D341Med (cell line): Measurements from ENCODE around the gene SMIM5.
"Not testable (repeated sequence)": the region's sequence is repeated elsewhere in the genome, so short reads cannot be mapped to it uniquely, and the experiment has no call there.

Experiments used
- DNase-seq: peaks from one replicate; pipeline ENCODE4 v3.0.0; 2012; ENCODE audit warnings: low spot score

SMIM5 gene, protein sequence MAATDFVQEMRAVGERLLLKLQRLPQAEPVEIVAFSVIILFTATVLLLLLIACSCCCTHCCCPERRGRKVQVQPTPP

DNA sequence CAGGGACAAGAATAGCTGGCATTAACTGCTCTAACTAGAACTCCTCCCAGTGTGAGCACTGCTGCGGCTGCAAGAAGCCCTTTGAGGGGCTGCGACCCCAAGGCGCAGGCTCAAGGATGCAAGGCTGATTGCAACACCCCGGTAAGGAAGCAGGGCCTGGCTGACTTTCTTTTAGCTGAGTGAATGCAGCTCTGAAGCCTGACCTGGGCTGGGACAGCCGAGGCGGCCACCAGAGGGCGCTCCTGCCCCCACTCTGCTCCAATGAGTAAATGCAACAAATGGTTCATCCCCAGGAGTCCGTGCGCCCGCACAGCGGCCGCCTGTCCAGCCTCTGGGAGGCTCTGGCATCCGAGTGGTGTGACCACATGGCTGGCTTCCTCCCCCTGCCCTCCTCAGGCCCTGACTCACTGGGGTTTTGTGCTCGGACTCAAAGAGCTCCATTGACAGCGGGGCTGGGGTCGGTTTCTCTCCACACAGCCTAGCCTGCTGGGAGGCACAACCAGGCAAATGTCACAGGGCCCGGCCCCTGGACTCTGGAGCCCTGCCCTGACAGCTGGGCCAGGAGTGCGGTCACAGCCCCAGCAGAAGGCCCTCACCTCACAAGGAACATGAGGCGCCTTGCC is at the start of gene SMIM5:
Gene SMIM5 (plus strand): TSS at position 572 of the 623 bp plus-strand sequence. CDS start 6,768 bp downstream, outside the sequence.
- peak; percentile 96 for DNase-seq

DNA sequence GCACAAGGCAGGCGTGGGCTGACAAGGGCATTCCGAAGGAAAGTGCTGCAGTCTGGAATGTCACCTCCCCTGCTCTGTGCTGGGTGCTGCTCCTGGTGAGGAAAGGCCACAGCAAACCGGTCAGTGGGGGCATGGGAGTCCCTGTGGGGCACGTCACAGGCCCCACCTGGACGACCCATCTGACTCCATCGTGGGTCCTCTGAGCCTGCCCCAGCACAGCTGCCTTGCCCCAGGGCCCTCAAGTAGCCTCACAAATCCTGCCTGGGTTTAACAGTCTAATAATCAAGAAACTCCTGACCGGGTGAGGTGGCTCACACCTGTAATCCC is 48.4 kb upstream of the SMIM5 start:
- no peak for DNase-seq

DNA sequence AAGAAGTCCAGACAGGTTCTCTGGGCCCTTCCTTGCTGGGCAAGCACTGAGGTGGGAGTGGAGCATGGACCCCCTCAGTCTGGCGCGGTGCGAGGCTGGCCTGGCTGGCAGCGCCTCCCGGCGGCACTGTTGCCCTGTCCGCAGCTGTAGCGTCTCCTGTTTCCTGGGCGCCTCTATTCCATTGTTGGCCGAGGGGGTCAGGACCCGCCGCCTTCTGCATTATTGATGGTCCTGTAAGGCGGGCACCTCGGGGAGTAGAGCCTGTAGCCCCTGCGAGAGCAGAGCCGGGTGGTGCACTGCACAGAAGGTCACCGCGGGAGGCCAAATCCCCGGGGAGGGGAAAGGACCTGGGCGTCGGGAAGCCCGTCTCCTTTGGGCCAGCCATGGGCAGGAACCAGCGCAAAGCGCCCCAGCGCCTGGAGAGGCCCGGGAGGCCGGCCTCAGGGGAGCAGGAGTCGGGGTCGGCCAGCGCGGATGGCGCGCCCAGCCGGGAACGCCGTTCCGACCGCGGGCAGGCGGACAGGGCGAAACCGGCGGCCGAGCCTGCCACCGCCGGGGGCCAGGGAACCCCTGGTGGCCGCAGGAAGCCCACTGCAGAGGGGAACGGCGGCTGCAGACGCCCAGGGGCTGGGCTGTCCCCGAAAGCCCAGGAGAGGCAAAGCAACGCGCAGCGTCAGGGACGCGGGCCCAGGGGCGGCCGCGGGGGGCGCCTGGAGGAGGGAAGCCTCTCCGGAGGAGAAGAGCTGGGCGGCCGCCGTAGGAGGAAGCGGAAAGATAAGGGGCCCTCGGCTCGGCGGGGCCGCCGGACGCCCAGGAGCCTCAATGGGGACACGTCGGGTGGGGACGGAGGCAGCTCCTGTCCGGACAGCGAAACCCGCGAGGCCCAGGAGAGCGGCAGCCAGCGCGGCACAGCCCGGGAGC is 45.3 kb upstream of the SMIM5 start, which contains the start of gene MYO15B:
Gene MYO15B (plus strand): TSS at position 126 of the 921 bp plus-strand sequence. CDS start 258 bp downstream, at position 384.
- DNase-seq = no peak

DNA sequence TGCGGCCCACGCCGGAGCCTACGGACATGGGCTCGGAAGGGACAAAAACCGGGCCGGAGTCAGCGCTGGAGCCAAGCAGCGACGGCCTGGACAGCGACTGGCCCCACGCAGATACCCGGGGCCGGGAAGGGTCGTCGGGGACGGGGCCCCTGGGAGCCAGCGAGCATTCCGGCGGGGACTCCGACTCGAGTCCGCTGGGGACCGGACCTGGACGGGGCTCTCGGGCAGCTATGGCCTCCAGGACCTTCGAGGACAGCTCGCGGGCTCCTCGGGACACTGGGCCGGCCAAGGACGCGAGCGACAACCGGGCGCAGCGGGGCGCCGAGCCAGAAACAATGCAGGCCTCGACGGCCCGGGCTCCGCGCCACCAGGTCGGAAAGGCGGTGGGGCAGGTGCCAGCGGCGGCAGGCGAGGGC is 44.6 kb upstream of the SMIM5 start:
- DNase-seq = no peak

DNA sequence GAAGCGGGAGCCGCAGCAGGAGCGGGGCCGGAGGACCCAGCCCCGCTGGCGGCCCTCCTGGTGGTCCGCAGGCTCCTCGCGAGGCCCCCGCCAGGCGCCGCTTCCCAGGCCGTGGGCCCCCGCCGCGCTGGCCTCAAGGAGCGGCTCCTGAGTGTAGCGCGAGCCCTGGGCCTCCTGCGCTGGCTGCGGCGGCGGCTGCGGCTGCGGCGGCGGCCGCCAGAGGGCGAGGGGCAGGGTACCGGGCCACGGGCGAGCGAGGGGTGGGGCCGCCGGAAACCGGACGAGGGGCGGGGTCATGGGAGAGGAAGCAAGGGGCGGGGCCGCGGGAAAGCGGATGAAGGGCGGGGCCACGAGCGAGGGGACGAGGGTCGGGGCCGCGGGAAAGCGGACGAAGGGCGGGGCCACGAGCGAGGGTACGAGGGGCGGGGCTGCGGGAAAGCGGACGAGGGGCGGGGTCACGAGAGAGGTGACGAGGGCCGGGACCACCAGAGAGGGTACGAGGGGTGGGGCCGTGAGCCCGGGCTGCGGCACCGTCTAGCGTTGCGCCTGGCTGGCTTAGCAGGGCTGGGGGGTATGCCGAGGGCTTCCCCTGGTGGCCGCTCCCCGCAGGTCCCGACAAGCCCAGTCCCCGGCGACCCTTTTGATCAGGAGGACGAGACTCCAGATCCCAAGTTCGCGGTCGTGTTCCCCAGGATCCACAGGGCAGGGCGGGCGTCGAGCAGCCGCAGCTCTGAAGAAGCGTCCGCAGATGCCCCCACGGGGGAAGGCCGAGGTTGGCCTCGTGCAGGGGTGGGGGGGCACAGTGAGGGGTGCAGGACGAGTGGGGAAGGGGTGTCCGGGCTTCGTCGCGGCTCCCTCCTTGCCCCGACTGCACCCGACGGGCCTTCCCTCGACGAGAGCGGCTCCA is 44.0 kb upstream of the SMIM5 start:
- peak; percentile 100 for DNase-seq

DNA sequence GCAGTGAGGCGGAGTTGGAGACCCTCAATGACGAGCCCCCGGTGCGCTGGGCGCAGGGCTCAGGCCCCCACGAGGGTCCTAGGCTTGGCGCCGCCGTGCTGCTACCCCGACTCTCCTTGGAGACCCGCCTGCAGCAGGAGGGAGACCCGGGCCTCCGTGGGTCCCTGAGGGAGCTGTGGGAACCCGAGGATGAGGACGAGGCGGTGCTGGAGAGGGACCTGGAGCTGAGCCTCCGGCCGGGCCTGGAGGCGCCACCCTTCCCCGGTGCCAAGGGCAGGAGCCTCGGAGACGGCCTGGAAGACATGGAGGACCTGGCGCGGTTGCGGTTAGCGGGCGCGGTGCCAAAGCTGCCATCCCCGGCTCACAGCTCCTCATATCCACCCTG is 43.3 kb upstream of the SMIM5 start:
- no peak for DNase-seq

DNA sequence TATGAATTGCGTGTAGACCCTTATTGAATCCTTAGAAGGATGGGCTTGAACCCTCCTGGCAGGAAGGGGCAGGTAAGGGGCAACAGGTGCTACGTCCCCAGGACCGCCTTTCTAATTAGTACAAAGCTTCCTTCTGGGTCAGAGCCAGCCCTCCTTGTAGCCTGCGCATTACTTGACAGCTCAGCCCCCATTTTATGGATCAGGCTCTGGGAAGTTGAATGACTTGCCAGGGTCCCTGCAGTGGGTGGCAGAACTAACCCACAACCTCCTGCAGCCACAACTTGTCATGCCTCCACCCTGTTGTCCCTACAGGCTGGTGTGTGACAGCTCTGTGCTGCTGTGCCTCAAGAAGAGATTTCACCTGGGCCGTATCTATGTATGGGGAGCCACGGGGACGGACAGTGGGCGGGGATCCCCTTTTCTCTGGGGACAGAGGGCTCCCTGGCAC is 42.9 kb upstream of the SMIM5 start:
- no peak for DNase-seq

DNA sequence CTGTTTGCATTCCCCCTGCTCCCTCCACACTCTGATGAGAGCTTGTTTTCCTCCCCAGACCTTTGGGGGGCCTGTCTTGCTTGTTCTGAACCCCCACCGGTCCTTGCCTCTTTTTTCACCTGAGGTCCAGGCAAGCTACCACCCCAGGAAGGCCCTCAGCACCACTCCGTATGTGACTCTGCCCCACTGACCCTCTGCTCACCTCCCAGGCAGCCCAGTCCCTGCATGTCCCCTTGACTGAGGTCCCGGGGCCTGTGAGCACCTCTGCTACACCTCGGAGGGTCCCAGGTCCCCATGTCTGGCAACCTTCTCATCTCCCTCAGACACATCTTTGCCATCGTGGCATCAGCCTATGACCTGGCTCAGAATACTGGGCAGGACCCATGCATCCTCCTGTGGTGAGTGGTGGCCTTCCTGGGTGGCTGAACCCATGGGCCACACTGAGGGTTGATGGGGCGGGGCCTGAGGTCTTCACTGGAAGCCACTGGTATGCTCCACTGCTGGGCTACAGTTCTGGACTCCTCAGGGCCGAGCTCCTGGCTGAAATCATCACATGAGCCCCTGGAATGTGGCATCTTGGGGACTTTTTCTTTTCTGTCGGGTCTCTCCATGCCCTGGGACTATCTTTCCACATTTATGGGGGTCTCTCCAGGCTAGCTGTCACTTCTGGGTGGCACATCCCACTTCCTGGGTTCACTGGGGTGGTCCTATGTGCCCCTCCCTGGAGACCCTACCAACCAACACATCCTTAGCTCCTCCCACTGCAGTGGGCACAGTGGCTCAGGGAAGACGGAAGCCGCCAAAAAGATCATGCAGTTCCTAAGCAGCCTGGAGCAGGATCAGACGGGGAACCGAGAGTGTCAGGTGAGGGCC is 42.1 kb upstream of the SMIM5 start:
- no peak for DNase-seq

DNA sequence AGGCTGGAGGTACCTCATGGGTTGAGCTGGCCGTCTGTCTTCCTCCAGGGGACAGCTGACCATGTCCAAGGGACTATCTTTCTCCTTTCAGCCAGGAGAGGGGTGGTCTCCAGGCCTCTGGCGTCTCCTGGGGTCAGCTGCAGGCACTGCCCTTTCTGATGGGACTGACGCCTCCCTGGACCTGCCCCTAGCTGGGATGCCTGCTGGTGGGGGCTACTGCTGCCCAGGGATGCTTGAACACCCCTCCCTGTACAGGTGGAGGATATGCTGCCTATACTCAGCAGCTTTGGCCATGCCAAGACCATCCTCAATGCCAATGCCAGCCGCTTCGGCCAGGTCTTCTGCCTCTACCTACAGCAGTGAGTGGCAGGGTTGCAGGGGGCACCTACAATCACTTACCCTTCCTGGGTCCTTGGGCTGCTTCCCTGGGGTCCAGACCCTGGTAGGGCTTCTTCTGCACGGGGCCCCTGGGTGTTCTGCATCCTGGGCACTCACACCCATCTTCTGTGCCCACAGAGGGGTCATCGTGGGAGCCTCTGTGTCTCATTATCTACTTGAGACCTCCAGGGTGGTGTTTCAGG is 41.4 kb upstream of the SMIM5 start:
- DNase-seq = no peak

DNA sequence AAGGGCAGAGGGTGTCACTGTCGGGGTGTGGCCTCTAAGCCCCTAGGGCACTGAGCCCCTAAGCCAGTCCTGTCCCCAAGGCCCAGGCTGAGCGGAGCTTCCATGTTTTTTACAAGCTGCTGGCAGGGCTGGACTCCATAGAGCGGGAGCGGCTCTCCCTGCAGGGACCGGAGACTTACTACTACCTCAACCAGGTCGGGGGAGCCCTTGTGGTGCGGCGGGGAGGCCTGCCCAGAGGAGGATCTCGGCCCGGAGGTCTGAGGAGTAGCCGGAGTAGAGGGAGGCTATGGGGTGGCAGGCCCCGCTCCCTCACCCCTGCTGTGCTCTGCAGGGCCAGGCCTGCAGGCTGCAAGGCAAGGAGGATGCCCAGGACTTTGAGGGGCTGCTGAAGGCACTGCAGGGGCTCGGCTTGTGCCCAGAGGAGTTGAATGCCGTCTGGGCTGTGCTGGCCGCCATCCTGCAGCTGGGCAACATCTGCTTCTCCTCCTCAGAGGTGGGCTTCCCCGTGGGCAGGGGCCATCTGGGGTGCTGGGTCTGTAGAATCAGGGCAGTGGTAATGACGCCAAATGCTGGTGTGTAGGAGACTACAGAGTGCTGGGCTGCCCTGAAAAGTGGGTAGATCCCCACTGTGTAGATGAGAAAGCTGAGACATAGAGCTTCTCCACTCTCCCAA is 40.8 kb upstream of the SMIM5 start:
- no peak for DNase-seq

DNA sequence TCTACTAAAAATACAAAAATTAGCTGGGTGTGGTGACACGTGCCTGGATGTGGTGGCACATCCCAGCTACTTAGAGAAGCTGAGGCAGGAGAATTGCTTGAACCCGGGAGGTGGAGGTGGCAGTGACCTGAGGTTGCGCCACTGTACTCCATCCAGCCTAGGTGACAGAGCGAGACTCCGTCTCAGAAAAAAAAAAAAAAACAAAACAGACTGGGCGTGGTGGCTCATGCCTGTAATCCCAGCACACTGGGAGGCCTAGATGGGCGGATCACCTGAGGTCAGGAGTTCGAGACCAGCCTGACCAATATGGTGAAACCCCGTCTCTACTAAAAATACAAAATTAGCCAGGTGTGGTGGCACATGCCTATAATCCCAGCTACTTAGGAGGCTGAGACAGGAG is 39.8 kb upstream of the SMIM5 start:
- DNase-seq = not testable (repeated sequence)

DNA sequence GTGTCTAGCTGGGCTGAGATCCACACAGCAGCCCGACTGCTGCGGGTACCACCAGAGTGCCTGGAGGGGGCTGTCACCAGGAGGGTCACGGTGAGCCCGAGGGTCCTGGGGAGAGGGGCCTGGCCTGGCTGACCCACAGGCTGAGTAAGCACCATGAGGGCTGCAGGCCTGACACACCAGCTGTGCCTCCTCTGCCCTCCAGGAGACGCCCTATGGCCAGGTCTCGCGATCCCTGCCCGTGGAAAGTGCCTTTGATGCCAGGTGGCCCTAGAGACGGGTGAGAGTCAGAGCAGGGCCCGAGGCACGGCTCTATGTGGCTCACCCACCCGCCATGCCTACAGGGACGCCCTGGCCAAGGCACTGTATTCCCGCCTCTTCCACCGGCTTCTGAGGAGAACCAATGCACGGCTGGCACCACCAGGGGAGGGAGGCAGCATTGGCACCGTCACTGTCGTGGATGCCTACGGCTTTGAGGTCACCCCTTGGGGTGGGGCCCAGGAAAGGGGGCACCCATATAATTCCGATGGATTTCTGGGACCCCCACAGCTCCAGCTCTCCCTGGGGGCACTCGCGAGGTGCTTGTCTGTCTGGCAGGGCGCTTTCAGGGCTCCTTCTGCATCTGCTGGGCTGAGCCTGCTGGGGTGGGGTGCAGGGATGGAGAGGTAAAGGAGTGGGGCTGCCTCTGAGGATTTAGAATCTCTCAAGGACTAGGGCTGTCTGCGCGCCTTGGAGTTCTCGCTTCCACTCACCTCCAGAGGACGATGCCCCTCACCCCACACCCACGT is 38.5 kb upstream of the SMIM5 start:
- no peak for DNase-seq

DNA sequence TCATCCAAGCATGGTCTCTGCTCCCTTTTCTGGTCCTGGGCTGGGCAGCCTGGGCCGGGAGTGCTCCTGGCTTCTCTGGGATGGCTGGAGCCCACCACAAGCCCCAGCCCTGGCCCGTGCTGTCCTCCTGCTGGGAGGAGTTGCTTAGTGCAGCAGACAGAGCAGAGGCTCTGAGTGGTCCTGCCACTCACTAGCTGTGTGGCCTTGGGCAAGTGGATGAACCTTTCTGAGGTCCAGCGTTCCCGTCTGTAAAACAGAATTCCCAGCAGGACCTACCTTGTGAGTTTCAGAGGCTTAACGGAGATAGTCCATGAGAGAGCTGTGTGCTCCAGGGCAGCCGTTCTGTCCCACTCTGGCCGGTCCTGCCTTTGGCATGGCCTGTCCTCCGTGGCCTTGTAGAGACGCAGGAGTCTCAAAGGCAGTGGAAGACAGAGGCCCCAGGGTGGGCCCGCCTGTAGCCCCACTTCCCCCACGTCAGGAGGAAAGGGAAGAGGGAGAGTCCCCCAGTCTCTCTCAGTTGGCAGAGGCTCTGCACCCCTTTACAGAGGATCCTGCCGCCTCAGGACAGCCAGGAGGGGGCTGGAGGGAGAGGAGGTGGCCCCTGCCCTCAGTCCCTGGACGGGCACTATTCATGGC is 37.8 kb upstream of the SMIM5 start:
- no peak for DNase-seq

DNA sequence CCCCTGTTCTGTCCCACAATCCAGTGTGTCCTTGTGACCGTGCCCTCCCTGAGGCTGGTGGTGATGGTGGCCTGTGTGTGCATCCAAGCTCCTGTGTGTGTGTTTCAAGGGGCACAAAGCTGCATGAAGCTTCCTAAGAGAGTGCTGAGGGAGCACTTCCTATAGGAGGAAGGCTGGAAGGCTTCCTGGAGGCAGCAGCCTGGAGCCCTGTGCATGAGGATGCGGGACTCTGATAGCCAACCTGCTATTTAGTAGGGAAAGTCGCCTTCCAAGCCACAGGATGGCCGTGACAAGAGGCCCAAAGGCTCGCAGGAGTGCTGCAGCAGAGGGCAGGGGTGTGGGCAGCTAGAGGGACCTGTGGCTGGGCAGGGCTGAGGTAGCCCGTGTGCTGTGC is 37.3 kb upstream of the SMIM5 start:
- DNase-seq = no peak

DNA sequence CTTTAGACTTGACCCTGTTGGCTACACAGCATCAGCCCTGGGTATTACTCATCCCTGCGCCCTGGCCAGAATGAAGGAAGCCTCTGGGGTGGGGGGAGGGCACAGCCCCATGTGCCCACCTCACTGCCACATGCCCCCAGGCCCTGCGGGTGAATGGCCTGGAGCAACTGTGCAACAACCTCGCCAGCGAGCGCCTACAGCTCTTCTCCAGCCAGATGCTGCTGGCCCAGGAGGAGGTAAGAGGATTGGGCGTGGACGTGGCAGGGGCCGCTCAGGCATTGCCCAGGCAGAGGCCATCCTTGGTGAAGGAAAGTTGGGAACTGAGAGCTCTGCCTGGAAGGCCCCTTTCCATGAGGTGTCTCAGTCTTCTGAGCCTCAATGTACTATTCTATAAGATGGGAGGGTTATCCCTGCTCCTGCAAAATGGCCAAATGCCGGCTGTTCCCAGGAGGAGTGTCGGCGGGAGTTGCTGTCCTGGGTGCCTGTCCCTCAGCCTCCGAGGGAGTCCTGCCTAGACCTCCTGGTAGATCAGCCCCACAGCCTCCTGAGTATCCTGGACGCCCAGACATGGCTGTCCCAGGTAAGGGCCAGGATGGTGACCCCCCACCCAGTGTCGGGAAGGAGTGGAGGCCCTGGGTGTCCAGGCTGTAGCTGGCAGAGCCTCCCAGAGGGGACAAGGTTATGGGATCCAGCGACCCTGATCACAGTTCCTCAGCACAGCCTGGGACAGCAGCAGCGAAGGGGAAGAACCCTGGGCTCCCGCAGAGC is 36.7 kb upstream of the SMIM5 start:
- DNase-seq = no peak

DNA sequence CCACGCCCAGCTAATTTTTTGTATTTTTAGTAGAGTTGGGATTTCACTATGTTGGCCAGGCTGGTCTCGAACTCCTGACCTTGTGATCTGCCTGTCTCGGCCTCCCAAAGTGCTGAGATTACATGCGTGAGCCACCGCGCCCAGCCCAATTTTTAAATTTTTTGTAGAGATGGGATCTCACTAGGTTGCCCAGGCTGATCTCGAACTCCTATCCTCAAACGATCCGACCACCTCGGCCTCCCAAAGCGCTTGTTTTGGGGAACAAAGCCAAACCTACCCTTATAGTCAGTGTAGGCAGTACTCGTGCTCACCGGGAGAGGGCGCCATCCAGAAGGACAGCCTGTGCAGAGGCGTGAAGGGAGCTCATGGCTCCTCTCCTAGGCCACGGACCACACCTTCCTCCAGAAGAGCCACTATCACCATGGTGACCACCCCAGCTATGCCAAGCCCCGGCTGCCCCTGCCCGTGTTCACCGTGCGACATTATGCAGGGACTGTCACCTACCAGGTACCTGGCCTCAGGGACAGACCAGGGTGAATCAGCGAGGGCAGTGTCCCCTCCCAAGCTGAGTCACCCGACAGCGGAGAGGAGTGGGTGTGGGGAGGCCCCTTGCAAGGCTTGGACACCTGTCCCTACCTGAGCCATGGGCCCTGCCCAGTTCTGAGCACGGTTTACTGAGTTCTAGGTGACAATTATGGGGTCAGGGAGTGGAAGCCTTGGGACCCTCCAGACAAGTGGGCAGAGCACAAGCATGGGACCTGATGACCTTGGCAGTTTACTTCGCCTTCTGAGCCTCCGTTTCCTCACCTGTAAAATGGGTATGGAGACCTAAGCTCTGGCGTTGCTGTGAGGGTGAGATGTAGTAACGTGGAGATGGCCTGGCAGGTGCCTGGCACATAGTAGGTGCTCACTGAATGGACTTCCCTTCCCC is 31.9 kb upstream of the SMIM5 start:
- DNase-seq = peak; percentile 81

DNA sequence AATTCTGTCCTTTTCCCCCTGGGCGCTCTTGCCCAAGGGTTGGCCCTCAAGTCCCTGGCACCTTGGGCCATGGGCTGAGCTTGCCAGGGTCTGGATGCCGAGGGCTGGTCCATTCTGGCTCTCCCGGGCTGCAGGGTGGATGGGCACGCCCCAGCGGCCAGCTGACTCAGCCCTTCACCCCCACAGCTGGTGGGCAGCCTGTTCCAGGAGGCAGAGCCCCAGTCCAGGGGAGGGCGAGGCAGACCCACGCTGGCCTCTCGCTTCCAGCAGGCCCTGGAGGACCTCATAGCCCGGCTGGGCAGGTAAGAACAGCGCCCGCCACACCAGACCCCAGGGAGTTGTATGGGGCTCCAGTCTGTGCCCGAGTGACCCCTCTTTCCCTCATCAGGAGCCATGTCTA is 30.6 kb upstream of the SMIM5 start:
- DNase-seq = no peak
